ENCODE measurements around the gene NAV1. TPM values are rescaled to one million over a fixed set of nuclear protein-coding genes. Genes with fewer than 3 reads are reported as not detected.
"Not testable (repeated sequence)": the region's sequence is repeated elsewhere in the genome, so short reads cannot be mapped to it uniquely, and the experiment has no call there.

Gene NAV1
- polyA plus RNA-seq, 3 donors from 2014 or later: 0.23 to 0.56 TPM; not detected in 1

DNA sequence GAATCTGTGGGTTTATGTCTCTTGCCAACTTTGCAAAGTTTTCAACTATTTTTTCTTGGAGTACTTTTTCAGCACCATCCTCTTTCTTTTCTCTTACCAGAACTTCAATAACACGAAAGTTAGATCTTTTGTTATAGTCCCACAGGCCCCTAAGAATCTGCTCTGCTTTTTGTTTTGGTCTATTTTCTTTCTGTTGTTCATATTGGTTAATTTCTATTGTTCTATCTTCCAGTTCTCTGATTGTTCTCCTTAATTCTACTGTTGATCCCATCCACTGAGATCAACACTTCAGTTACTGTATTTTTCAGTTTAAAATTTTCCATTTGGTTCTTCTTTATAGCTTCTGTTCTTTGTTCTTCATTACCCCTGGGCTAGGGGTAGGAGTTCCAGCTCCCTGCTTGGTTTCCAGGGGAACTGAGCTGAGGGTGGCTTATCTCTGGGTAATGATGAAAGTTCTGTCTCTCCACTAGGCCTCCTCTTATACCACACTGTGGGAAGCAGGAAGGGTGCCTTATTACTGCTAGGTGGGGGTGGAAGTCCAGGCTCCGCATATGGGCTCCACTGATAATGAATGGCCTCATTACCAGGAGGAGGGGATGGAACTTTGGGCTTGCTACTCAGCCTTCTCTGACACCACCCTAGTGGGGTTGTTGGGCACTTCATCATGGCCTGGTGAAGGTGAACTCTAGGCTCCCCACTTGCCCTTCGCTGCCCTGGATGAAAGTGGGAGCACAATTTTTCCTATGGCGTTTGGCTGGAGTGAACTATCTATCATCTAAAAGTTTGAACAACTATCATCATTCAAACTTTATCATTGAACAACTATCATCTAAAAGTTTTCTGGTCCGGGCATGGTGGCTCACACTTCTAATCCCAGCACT lies 39.3 kb downstream of the NAV1 start:
- peaks cover 0 to 2% (median 1%) of the 10 kb centered on the region in 3 donors for H3K27me3 Mint-ChIP-seq (ENCODE audit: low read depth in 3 of 3)
- H3K4me1 Mint-ChIP-seq: no peaks in the 10 kb centered on the region
- DNase-seq: no peak
- H3K9me3 Mint-ChIP-seq: no peaks in the 10 kb centered on the region
- H3K36me3 Mint-ChIP-seq: peaks cover 0 to 6% (median 0%) of the 10 kb centered on the region in 3 donors
- H3K4me3 Mint-ChIP-seq: no peak overlapping the region
- H3K27ac Mint-ChIP-seq: no peak overlapping the region

DNA sequence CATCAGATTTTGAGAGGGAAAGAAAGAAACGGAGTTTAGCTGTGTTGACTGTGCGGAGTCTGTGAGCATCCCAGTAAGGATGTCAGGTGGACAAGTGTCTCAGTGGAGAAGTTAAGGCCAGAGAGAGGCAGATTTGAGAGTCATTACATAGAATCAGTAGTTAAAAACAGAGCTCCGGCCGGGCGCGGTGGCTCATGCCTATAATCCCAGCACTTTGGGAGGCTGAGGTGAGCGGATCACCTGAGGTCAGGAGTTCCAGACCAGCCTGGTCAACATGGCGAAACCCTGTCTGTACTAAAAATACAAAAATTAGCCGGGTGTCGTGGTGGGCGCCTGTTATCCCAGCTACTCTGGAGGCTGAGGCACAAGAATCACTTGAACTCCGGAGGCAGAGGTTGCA lies 42.4 kb downstream of the NAV1 start:
- H3K27me3 Mint-ChIP-seq (ENCODE audit: low read depth in 3 of 3); H3K27ac Mint-ChIP-seq: not testable (repeated sequence)

DNA sequence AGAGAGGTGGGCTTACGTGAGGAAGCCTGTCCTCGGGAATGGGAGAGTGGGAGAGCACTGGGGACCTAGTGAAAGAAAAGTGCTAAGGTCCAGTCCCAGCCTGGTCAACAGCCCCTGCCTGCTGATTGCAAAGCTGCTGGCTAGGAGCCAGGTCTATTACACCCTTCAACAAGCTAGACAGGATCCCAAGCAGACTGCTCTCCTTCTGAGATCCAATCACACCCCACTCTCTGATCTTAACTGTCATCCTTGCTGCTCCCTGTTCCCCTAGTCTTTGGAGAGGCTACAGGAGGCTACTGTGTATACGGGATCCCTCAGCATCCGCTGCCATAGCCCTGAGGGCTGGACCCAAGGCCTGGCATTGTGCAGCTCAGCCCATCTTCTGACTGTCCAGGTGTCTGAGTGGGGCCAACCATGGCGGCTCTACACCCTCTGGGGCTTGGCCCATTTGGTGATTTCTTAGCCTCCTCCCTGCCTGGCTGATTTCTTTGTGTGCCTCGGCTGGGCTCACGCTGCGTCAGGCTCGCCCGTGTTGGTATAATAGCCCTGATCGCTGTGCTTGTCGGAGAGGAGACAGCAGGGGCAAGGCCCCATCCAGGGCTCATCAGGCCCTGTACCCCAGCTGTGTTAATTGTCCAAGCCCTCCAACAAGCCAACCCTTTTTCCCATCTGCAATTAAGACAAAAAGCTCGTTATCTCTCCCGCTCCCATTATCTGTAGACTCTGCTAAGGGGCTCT lies 43.9 kb downstream of the NAV1 start:
- Mint-ChIP-seq H3K36me3 (peaks cover 0 to under 1% (median 0%) of the 10 kb centered on the region in 3 donors), H3K27me3 (ENCODE audit: low read depth in 3 of 3) (peaks cover 0 to 3% (median 1%) of the 10 kb centered on the region in 3 donors), H3K4me1 (no peaks in the 10 kb centered on the region), H3K9me3 (no peaks in the 10 kb centered on the region), H3K4me3 (no peak overlapping the region), H3K27ac (no peak overlapping the region)
- no peak for DNase-seq

More for the DNA sequence above, 42.4 kb downstream of the NAV1 start:
- H3K4me1 Mint-ChIP-seq, H3K36me3 Mint-ChIP-seq, DNase-seq, H3K4me3 Mint-ChIP-seq, H3K9me3 Mint-ChIP-seq: not testable (repeated sequence)

DNA sequence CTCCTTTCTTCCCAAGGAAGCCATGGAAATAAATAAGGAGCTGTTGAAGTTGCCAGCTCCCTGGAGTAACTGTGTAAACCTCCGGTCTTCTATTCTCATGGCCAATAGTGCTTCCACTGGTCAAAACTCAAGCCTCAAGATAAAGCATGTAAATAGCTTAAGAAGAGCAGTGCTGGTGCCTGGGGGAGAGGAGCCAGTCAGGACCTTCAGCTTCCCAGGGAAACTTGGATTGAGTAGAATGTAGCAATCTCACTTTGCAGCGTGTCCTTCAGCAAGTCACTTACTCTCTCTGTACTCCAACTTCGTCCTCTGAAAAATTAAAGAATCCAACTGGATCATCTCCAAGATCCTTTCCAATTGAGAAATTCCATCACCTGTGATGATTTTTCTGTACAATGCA lies 44.7 kb downstream of the NAV1 start:
- no peak overlapping the region for H3K27ac Mint-ChIP-seq

DNA sequence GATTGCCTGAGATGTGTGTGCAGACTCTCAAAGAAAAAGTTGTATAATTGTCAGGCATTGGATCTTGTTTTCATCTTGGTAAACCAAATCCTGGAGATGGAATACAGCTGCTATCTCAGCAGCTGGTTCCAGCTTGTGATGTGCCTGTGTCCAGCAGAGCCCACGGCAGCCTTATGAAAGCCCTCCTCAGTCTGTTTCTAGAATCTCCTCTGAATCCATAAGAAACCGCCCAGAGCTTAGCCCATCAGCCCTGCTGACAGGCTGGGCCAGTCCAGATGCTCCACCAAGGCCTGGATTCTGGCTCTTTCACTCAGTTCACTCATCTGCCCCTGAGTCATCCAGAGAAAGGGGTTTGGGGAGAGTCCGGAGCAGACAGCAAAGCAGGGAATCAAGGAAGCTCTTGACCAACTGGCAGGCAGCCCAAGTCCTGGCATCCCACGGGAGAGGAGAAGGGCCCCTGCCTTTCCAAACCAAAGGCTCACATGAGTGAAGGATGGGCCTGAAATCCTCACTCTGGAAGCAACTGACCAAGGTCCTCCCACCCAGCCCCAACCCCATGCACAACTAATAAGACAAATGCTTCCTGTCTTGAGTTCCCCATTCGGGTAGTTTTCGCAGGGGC lies 45.7 kb downstream of the NAV1 start:
- Mint-ChIP-seq H3K9me3 (no peaks in the 10 kb centered on the region), H3K4me1 (no peaks in the 10 kb centered on the region), H3K27ac (no peak overlapping the region), H3K27me3 (ENCODE audit: low read depth in 3 of 3) (peaks cover 0 to 8% (median 1%) of the 10 kb centered on the region in 3 donors), H3K36me3 (no peaks in the 10 kb centered on the region), H3K4me3 (no peak overlapping the region)
- DNase-seq: no peak

More for the DNA sequence above, 44.7 kb downstream of the NAV1 start:
- no peak for DNase-seq
- Mint-ChIP-seq H3K9me3 (no peaks in the 10 kb centered on the region), H3K4me1 (no peaks in the 10 kb centered on the region), H3K4me3 (no peak overlapping the region), H3K36me3 (no peaks in the 10 kb centered on the region), H3K27me3 (ENCODE audit: low read depth in 3 of 3) (peaks cover 0 to 8% (median 1%) of the 10 kb centered on the region in 3 donors)

DNA sequence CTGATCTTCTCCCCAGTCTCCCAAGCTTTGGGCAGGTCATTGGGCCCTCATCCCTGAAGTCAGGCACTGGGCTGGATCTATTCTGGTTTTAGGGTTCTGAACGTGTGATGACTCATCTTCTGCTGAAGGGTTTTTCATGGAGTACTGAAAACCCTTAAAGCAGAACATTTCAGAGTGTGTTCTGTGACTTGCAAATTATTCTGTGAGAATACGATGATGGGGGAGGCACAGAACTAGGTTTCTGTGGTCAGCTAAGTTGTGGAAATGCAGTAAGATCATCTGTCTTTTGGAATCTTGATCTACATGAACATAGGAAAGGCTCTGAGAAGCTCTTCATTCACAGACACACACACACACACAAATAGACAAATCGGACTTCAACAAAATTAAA lies 46.2 kb downstream of the NAV1 start:
- DNase-seq: no peak
- Mint-ChIP-seq H3K27ac (no peak overlapping the region), H3K4me1 (no peaks in the 10 kb centered on the region), H3K9me3 (no peaks in the 10 kb centered on the region), H3K36me3 (no peaks in the 10 kb centered on the region), H3K4me3 (no peak overlapping the region), H3K27me3 (ENCODE audit: low read depth in 3 of 3) (peaks cover 0 to 8% (median 1%) of the 10 kb centered on the region in 3 donors)

DNA sequence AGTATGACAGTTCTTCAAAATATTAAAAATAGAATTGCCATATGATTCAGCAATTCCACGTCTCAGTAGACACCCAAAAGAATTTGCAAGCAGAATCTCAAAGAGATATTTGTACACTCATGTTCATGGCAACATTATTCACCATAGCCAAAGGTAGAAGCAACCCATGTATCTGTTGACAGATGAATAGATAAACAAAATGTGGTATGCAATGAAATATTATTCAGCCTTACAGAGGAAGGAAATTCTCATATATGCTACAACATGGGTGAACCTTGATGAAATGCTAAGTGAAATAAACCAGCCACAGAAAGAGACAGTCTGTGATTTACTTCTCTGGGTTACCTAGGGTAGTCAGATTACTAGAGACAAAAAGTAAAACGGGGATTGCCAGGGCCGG lies 47.0 kb downstream of the NAV1 start:
- Mint-ChIP-seq H3K9me3 (no peaks in the 10 kb centered on the region), H3K36me3 (no peaks in the 10 kb centered on the region), H3K27me3 (ENCODE audit: low read depth in 3 of 3) (peaks cover 0 to 8% (median 1%) of the 10 kb centered on the region in 3 donors), H3K27ac (no peak overlapping the region), H3K4me1 (no peaks in the 10 kb centered on the region), H3K4me3 (no peak overlapping the region)
- DNase-seq: no peak

DNA sequence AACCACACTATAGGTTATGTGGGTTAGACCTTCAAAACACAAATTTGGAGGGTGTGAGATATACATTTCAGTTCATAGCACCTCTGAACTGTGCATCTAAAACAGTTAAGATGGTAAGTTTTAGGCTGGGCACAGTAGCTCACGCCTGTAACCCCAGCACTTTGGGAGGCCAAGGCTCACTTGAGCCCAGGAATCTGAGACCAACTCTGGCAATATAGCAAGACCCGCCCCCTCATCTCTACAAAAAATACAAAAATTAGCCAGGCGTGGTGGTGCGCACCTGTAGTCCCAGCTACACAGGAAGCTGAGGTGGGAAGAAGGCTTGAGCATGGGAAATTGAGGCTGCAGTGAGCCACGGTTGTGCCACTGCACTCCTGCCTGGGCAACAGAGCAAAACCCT lies 47.9 kb downstream of the NAV1 start:
- Mint-ChIP-seq H3K4me3 (no peak overlapping the region), H3K27me3 (ENCODE audit: low read depth in 3 of 3) (peaks cover 0 to 8% (median 1%) of the 10 kb centered on the region in 3 donors), H3K27ac (no peak overlapping the region), H3K36me3 (no peaks in the 10 kb centered on the region), H3K4me1 (no peaks in the 10 kb centered on the region), H3K9me3 (no peaks in the 10 kb centered on the region)
- no peak for DNase-seq

DNA sequence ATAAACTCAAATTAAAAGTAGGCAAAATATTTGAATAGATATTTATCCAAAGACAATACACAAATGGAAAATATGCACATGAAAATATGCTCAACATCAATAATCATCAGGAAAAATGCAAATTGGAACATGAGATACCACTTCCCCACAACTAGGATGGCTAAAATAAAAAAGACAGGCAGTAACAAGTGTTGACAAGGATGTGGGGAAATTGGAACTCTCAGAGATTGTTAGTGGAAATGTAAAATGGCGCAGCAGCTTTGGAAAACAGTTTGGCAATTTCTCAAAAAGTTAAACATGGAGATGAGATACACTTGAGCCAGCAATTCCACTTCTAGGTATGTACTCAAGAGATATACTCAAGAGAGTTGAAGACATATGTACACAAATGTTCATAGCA lies 48.8 kb downstream of the NAV1 start:
- no peak for DNase-seq

More for the DNA sequence above, 48.8 kb downstream of the NAV1 start:
- H3K27me3 Mint-ChIP-seq (ENCODE audit: low read depth in 3 of 3): peaks cover 0 to 8% (median 1%) of the 10 kb centered on the region in 3 donors
- no peaks in the 10 kb centered on the region for H3K4me1 Mint-ChIP-seq
- no peaks in the 10 kb centered on the region for H3K9me3 Mint-ChIP-seq
- H3K27ac Mint-ChIP-seq: no peak overlapping the region
- no peaks in the 10 kb centered on the region for H3K36me3 Mint-ChIP-seq
- no peak overlapping the region for H3K4me3 Mint-ChIP-seq

Other genes starting within 250 kb of the NAV1 start
- gene TNNT2, start 161.4 kb upstream of the NAV1 start, polyA plus RNA-seq: not detected
- not detected for gene LAD1, start 139.8 kb upstream of the NAV1 start, polyA plus RNA-seq
- not detected for gene TNNI1, start 117.4 kb upstream of the NAV1 start, polyA plus RNA-seq
- gene PHLDA3, start 69.9 kb upstream of the NAV1 start, polyA plus RNA-seq: 10 to 100 TPM in 1 of 3 donors, under 1 TPM in 1, not detected in 1; 0.62 to 10.8 TPM
- 10 to 100 TPM; 58.0 to 72.9 (median 61.8) TPM for gene CSRP1, start 32.0 kb upstream of the NAV1 start, polyA plus RNA-seq